Activated naive CD8-positive, alpha-beta T cell treated with anti-CD3 and anti-CD28 coated beads, Interleukin-2, amount 50 U/mL, for 16 hours (primary cell): ENCODE data around the gene WNT3.
"Not testable (repeated sequence)": the region's sequence is repeated elsewhere in the genome, so short reads cannot be mapped to it uniquely, and the experiment has no call there.

Source experiments
- DNase-seq: peaks from one replicate; pipeline ENCODE4 v3.0.0-alpha.2; 2020; ENCODE audit warnings: low read depth, low spot score

Gene WNT3

GRCh38 chr17:46765453-46765852, 53.0 kb downstream of the WNT3 start:
- DNase-seq: no peak

DNA sequence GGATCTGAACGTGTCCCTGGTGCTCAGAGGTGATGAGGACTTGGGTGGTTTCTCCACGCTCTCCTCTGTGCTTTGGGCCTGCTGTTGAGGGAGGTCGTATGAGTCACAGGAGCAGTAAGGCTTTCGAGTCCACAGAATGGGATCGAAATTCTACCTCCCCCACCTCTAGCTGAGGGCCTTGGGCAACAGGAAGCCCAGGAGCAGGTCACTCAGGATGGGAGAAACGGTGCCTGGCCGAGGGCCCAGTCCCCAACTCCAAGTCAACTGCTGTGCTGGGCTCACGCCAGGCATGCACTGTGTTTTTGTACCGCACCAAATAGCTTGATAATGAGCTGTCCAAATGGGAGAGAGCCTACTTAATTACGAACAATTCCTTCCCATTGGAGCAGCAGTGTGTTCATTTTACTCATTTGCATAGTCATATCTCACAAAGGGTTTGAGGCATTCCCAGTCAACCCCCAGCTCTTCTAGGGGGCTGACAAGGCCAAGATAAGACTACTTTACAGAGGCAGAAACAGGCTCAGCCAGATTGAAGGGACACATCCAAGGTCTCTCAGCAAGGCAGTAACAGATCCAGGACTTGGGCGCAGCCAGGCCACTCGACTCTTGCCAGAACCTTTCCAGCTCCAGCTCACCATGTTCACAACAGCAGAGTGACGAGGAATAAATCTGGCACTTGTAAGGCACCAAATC, 53.6 kb downstream of the WNT3 start:
- no peak for DNase-seq

DNA sequence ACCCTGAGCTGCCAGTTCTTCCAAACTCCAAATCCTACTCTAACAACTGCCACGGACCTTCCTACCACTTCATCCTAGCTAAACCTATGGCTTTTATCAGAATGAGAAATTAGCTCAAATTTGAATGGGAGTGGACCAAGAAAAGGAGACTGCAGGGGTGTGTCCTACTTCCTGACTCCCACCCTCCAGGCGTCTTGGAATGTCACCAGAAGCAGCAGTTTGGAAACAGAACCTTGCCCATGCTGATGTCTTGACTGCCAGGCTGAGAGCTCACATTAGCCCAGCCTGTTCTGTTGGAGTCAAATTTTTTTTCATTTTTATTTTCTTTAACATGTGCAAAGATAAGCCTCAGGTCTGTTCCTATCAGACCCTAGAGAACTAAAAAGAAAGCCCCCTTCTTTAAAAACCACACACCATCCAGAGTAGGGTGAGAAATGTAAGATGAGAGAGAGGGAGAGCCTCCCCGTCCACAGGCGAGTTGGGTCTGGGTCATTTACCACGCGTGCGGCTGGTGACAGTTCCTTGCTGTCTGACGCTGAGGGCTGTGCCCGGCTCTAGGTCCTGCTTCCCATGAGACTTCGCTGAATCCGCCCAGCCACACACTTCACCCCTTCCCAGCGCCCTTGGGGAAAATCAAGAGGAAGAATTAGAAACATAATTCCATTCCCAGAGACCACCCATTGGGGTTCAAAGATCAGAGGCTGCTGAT, 54.3 kb downstream of the WNT3 start:
- no peak for DNase-seq

DNA sequence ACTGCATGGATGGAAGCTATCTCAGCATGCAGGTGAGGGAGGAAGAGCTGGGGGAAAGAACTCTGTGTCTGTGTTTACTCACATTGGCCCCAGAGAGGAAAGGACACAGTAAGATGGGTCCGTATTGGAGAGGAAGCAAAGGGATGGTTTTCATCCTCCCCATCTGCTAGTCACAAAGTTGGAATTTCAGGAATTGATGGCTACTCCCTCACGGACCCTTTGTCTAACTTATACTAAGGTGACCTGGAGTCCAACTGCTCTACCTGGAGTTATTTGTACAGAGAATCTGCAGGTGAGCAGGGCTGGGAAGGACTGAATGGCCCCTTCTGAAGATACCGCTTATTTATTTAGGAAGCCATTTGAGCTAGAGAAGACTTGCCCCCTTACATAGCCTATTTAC, 55.1 kb downstream of the WNT3 start:
- DNase-seq: no peak

GRCh38 chr17:46759141-46759540, 59.4 kb downstream of the WNT3 start:
- no peak for DNase-seq

DNA sequence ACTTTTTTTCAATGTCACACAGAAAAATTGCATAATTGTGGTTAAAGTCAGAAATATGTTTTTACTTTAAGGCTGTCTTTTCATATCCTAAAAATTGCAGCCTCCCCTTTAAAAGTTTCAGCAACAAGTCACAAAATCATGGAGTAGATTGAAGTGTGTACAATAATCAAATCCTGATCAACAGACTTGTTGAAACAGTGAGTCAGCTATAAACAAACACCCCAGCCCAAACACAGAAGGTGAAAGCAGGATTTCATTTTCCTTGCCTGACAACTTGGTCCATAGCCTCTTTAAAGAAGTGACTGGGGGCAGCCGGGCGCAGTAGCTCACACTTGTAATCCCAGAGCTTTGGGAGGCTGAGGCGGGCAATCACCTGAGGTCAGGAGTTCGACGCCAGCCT, 59.9 kb downstream of the WNT3 start:
- no peak for DNase-seq

DNA sequence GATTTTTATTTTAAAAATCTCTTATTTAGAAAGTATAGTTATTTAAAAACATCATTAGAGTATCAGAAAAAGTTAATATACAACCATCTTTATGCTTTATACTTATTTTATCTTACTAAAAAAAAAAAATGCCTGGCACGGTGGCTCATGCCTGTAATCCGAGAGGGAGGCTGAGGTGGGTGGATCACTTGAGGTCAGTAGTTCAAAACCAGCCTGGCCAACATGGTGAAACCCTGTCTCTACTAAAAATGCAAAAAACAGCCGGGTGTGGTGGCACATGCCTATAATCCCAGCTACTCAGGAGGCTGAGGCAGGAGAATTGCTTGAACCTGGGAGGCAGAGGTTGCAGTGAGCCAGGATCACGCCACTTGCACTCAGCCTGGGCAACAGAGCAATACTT, 60.9 kb downstream of the WNT3 start:
- DNase-seq: not testable (repeated sequence)

GRCh38 chr17:46756861-46757260, 61.6 kb downstream of the WNT3 start:
- no peak for DNase-seq

DNA sequence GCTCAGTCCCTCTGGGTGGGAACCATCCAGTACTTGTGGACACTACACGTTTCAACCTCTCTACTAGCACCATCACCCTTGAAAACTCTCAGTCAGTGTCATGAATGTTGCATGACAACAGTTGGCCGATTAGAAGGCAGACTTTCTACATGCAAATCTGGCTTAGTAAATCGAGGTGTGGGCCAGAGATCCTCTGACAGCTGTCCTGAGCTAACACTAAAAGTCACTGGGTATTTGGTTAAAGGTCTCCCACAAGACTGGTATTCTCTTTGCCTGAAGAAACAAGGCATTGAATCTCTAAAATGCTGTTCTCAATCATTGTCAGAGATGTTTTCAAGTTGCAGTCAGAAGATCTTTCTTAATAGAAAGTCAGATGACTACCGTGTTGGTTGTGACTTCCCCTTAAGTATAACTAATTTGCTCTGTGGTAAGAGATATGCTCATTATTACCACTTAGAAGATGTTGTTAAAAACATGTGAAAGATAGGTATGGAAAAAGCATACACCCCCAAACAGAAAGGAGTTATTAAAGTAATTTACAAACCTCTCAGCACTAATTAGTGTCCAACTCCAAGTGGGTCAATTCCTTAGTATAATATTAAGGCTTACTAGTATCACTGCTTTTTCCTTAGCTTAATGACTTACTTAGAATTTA, 62.3 kb downstream of the WNT3 start:
- no peak for DNase-seq

DNA sequence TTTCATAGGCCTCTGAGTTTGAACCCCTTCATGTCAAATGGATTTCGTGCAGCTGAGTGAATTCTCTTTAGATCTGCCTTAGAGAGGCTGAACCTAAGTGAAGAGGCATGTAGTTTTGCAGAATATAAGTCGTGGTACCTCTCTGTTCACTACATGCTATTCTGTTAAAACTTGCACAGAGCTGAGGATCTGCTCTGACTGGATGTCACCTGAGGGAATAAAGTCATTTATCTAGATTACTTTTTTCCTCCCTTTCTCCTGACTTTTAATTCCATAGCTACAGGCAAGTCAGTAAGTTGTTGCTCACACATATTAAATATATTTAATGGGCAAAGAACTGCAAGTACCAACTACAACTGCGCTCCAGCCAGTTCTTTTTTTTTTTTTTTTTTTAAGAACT, 64.7 kb downstream of the WNT3 start:
- no peak for DNase-seq

DNA sequence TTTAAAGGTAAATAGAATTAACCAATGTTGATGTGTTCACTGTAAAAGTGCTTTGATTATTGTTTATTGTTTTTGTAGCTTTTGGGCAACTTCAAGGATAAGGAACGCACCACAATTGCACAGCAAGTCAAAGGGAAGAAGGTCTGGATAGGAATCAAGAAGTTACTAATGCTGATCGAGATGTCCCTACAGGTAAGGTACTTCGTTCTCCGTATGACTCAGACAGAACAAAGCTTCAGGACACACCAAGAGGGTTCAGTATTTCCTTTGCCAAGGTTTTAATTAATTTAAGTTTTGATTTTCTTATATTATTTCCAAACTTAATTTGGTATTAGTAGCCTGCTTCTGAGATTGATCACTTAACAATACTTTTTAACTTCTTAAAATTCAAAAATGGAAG, 67.1 kb downstream of the WNT3 start:
- no peak for DNase-seq

DNA sequence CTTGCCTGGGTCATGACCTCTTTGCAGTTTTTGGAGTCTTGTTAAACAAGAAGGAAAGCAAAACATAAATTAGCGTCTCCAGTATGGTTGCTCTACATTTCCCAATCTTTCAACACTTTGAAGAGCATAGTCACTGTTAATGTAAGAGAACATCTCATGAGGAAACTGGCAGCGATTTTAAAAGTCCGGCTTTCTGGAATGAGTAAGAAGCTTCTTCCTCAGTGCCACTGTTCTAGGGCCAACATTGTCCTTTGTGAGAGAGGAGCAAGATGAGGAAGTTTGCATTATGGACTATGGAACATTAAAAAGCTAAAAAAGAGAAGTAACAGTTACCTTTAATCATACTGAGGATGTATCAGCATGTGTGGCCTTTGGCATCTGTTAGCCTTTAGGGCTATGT, 73.1 kb downstream of the WNT3 start:
- DNase-seq: no peak

GRCh38 chr17:46744441-46744840, 74.1 kb downstream of the WNT3 start:
- no peak for DNase-seq

DNA sequence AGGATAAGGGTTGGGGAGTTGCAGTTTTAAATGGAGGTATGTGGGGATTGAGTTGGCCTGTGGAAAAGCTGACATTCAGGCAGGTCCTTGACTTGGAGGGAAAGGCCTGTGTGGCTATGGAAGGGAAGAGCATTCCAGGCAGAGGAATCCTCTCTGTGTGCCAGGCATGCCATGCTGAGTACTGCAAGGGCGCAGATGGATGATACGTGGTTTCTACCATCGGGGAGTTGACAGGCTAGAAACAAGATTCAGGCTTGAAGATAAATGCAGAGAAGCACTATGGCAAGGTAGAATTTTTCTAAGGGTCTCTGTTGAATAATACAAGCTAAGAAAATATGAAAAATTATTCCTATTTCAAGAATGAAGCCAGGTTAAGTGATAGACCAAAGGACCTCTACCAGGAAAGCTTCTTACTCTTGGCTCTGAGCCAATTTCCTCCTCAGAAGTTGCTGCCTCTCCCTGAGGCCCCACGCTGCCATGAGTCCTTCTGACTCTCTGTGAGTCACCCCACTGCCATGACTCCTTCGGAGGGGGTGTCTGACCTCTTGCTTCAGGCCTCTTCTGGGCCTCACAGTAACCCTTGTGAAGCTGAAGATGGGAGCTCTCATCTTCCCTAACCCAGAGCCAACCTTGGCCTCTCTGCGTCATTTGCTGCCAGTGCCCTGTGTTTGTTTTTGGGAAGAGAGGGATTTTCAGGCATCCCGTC, 75.8 kb downstream of the WNT3 start:
- DNase-seq: no peak

DNA sequence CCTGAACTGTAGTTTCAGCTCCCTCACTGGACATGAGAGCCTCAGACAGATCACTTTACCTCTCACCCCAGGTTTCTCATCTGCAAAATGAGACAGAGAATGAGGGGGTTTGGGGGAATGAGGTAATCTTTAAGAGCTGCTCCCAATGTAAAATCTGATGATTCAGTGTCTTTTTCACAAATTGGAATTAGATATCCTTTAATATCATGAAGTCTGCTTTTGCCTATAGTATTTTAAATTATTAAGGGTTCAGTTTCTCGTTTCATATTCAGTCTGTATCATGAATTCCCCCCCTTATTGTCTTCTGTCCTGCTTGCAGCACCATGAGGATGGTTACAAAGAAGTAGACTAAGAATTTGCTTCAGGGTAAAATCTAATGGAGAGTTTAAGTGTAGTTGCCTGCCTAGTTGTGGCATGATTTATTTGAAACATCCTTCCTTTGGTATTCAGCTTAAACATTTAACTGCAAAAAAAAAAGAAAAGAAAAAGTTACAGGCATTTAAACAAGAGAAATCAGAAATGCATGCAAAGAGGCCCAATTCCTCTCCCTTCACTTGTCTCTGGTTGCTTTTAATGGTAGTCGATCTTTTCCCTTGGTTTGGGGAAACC, 77.3 kb downstream of the WNT3 start:
- DNase-seq: no peak

DNA sequence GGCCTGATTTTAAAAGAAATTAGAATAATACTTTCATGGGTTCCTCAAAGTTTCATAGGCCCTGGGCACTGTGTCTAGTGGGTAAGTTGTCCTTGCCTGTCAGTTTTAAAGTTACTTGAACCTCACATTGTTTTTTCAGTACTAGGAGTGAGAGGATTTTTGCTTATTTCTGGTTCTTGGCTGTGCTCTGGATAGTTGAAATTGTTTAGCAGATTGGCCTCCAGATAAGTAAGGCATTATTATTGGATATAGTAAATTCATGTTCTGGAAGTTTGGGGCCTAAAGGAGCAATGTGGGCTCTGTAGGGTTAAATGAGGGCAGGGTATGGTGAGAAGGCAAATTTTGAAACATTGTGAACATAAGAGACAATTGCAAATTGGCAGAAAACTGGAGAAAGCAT, 78.5 kb downstream of the WNT3 start:
- no peak for DNase-seq

GRCh38 chr17:46738544-46738943, 79.9 kb downstream of the WNT3 start:
- DNase-seq: no peak

GRCh38 chr17:46737326-46737725, 81.2 kb downstream of the WNT3 start:
- DNase-seq: no peak

DNA sequence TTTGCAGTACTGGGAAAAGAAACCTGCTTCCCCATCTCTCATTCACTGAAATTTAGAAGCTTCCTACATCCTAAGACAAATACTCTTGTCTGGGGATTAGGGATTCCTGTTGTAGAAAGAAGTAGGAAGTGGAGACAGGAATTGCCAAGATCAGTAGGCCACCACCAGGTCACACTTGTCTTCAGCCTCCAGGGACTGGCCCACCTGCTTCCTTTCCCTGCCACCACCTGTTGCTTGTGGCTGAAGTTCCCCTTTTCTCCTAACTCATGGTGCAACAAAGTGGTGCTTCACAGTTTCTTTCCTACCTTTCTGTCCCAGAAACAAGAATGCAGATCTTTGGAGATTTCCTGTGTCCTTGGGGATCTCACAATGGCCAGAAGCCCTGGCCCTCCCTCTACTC, 82.4 kb downstream of the WNT3 start:
- no peak for DNase-seq

DNA sequence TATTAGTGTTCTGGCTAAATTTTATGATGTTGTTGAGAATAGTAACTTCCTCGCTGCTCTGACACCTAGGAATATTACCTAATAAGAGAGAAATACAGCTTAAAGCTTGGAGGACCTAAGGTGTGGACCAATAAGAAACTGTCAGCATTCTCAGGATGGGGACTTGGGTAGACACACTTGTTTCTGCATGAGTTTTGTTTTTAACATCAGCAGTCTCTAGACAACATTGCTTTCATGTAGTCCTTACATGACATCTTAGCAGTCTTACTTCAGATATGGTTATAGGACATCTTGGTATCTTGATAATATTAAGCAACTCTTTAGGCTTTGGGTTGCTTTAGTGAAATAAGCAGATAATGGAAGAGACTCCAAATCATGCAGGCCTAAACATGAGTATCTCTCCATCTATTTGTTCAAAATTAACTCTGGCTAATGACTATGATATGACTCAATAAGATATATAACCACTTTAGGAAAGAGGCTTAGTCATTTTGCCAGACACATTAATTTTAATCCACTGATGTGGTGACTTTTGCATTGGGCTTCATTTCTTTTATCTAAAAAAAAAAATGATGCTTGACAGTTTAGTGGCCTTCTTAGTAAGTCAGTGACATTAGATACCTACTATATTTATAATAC, 84.5 kb downstream of the WNT3 start:
- DNase-seq: no peak

DNA sequence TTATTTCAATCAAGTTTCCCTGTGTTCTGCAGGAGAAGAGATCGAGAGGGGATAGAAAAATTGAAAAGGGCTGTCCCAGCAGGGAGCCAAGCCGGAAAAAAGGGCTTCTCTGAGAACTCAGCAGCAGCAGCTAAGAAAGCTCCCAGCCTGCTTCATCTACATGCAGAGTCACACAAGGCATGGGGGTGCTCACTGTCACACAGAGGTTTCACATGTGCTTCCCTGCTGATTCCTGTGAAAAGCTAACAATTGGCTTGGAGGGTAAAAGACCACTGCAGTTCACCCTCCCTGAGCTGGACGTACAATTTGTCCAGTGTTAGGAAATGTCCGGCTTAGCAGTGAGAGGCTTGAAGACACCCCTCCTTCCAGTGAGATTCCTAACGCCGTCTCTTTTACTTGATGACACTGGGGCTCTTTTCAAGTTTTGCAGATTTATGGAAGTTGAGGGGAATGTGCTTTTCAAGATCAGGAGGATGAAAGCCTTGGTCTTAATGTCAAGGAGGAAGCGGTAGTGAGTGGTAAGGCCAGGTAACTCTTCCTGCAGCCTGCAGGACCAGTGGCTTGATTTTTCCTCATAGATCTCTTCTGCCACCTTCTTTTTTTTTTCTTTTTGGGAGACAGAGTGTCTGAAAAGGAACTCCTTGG, 85.6 kb downstream of the WNT3 start:
- no peak for DNase-seq
